Natural killer cell (primary cell): ENCODE results near the gene GAL3ST3. TPM values are rescaled to one million over a fixed set of nuclear protein-coding genes. Genes with fewer than 3 reads are reported as not detected.

Experiments
- ATAC-seq, 3 donors: fragments of 150-1000 bp in 2 of 3; fragments of 200-7000 bp in 1 of 3; cut with Tn5 transposase; 1 replicate in 1 of 3; 2 replicates in 2 of 3; pipeline ENCODE4 v1.10.0; 2021; ENCODE audit warnings: mild to moderate bottlenecking in 2 of 3, moderate library complexity in 2 of 3
- DNase-seq, 2 donors: peaks; one replicate each; pipeline versions ENCODE4 v3.0.0 to v3.0.0-alpha.2; 2013 to 2021; ENCODE audit warnings: mixed read lengths in 1 of 2
- H3K27ac ChIP-seq: one replicate; pipeline ENCODE4 v1.5.1; 2013; ENCODE audit warnings: mild to moderate bottlenecking, low read length
- H3K27me3 ChIP-seq: one replicate; pipeline ENCODE4 v1.6.1; 2013; ENCODE audit warnings: low read length; ENCODE audit not compliant: control insufficient read depth, insufficient read depth
- H3K36me3 ChIP-seq: one replicate; pipeline ENCODE4 v1.6.1; 2013; ENCODE audit warnings: low read length; ENCODE audit not compliant: control insufficient read depth, insufficient read depth
- H3K4me1 ChIP-seq: one replicate; pipeline ENCODE4 v1.6.1; 2013; ENCODE audit warnings: low read length; ENCODE audit not compliant: control insufficient read depth, insufficient read depth
- H3K4me3 ChIP-seq: one replicate; pipeline ENCODE4 v1.5.1; 2013; ENCODE audit warnings: low read length
- H3K9me3 ChIP-seq: one replicate; pipeline ENCODE4 v1.6.1; 2013; ENCODE audit warnings: low read length; ENCODE audit not compliant: control insufficient read depth, insufficient read depth
- H3K27ac Mint-ChIP-seq, 2 donors: one replicate each; pipeline ENCODE4 v1.8.0; 2022; ENCODE audit warnings: mild to moderate bottlenecking in 2 of 2, mixed read lengths in 2 of 2, moderate library complexity in 1 of 2
- H3K27me3 Mint-ChIP-seq, 2 donors: one replicate each; pipeline ENCODE4 v1.8.0; 2022; ENCODE audit warnings: low read depth in 2 of 2, mixed read lengths in 2 of 2
- H3K36me3 Mint-ChIP-seq: one replicate; pipeline ENCODE4 v1.8.0; 2022; ENCODE audit warnings: mixed read lengths
- H3K4me1 Mint-ChIP-seq, 2 donors: one replicate each; pipeline ENCODE4 v1.8.0; 2022; ENCODE audit warnings: mixed read lengths in 2 of 2
- H3K4me3 Mint-ChIP-seq: one replicate; pipeline ENCODE4 v1.8.0; 2022; ENCODE audit warnings: mild to moderate bottlenecking, moderate library complexity, mixed read lengths
- H3K9me3 Mint-ChIP-seq, 2 donors: one replicate each; pipeline ENCODE4 v1.8.0; 2022; ENCODE audit warnings: mixed read lengths in 2 of 2
- CTCF ChIP-seq: fragments of 200-600 bp; IDR thresholded peaks from one replicate; pipeline ENCODE4 v1.8.0; 2022; ENCODE audit warnings: antibody characterized with exemption
- WGBS: methylation state at CpG from one replicate; pipeline ENCODE4 v1.1.7; 2013; ENCODE audit warnings: missing lambda C conversion rate; ENCODE audit not compliant: insufficient coverage; 5-methylcytosine and 5-hydroxymethylcytosine counted together
- intact Hi-C: fragments of 100-400 bp; cut with micrococcal nuclease; formaldehyde crosslinking; loops from one replicate; pipeline ENCODE4 v1.14.2; 2022
- total RNA-seq, 4 donors: library from RNA; stranded (reverse); fragments of 120-200 nt in 1 of 4; gene quantifications; one replicate each; pipeline versions ENCODE4 v1.2.3 to v1.2.4, GENCODE V29; 2013 to 2022

GAL3ST3 gene
- total RNA-seq, 3 donors from 2014 or later (not counting 1 experiment from before 2014, with no cell fraction given), result not detected

- Histone ChIP-seq H3K4me1 (peaks cover 6% of the 10 kb centered on the region), H3K9me3 (no peaks in the 10 kb centered on the region), H3K4me3 (no peak overlapping the region), H3K36me3 (peaks cover 11% of the 10 kb centered on the region), H3K27me3 (peaks cover 18% of the 10 kb centered on the region), H3K27ac (no peak overlapping the region)
- WGBS, result 73% methylated on average over 10 of the region's 10 CpGs
- Mint-ChIP-seq H3K27ac (no peak overlapping the region), H3K27me3 (peaks cover 4 to 7% of the 10 kb centered on the region in 2 donors), H3K9me3 (no peaks in the 10 kb centered on the region), H3K4me3 (no peak overlapping the region), H3K4me1 (peaks cover 0 to 4% of the 10 kb centered on the region in 2 donors), H3K36me3 (no peaks in the 10 kb centered on the region)
- intact Hi-C loops, result no loop called here
- no peak for TF ChIP-seq CTCF
- DNase-seq, result no peak
- no peak for ATAC-seq
These were observed 40.4 kb downstream of the GAL3ST3 start for GRCh38 chr11:66008468-66009101.

- intact Hi-C loops, result no loop called here
- WGBS, result 94% methylated on average over 2 of the region's 2 CpGs
These were observed 40.9 kb downstream of the GAL3ST3 start for GRCh38 chr11:66008095-66008467.

GRCh38 chr11:66007201-66007634 lies 41.7 kb downstream of the GAL3ST3 start:
- H3K9me3 Mint-ChIP-seq, result no peaks in the 10 kb centered on the region
- H3K27ac ChIP-seq, result no peak overlapping the region
- peaks cover 4 to 7% of the 10 kb centered on the region in 2 donors for H3K27me3 Mint-ChIP-seq
- intact Hi-C loops, result no loop called here
- H3K4me3 ChIP-seq, result no peak overlapping the region
- H3K27ac Mint-ChIP-seq, result no peak overlapping the region
- H3K9me3 ChIP-seq, result no peaks in the 10 kb centered on the region
- peaks cover 7 to 16% of the 10 kb centered on the region in 2 donors for H3K4me1 Mint-ChIP-seq
- TF ChIP-seq CTCF, result no peak
- H3K36me3 ChIP-seq, result peaks cover 13% of the 10 kb centered on the region
- peaks cover 10% of the 10 kb centered on the region for H3K27me3 ChIP-seq
- 77% methylated on average over 5 of the region's 5 CpGs for WGBS
- H3K4me1 ChIP-seq, result peaks cover 13% of the 10 kb centered on the region
- ATAC-seq (no peak), DNase-seq (no peak)
- no peak overlapping the region for H3K4me3 Mint-ChIP-seq
- no peaks in the 10 kb centered on the region for H3K36me3 Mint-ChIP-seq

More at GRCh38 chr11:66008095-66008467, 40.9 kb downstream of the GAL3ST3 start:
- Mint-ChIP-seq H3K27ac (no peak overlapping the region), H3K4me1 (peaks cover 2 to 9% of the 10 kb centered on the region in 2 donors), H3K9me3 (no peaks in the 10 kb centered on the region), H3K27me3 (peaks cover 4 to 7% of the 10 kb centered on the region in 2 donors), H3K36me3 (no peaks in the 10 kb centered on the region), H3K4me3 (no peak overlapping the region)
- Histone ChIP-seq H3K27me3 (peaks cover 17% of the 10 kb centered on the region), H3K27ac (no peak overlapping the region), H3K36me3 (peaks cover 13% of the 10 kb centered on the region), H3K9me3 (no peaks in the 10 kb centered on the region), H3K4me3 (no peak overlapping the region), H3K4me1 (peaks cover 11% of the 10 kb centered on the region)
- no peak for DNase-seq
- no peak for TF ChIP-seq CTCF
- no peak for ATAC-seq

- no peak overlapping the region for H3K4me3 Mint-ChIP-seq
- intact Hi-C loops, result no loop called here
- 93% methylated on average over 4 of the region's 4 CpGs for WGBS
- peaks cover 4 to 7% of the 10 kb centered on the region in 2 donors for H3K27me3 Mint-ChIP-seq
- H3K36me3 Mint-ChIP-seq, result no peaks in the 10 kb centered on the region
- TF ChIP-seq CTCF, result no peak
- Histone ChIP-seq H3K4me3 (no peak overlapping the region), H3K27ac (no peak overlapping the region), H3K4me1 (peaks cover 10% of the 10 kb centered on the region), H3K27me3 (peaks cover 9% of the 10 kb centered on the region), H3K9me3 (no peaks in the 10 kb centered on the region), H3K36me3 (peaks cover 13% of the 10 kb centered on the region)
- ATAC-seq (no peak), DNase-seq (no peak)
- H3K4me1 Mint-ChIP-seq, result peaks cover 11 to 20% of the 10 kb centered on the region in 2 donors
- H3K27ac Mint-ChIP-seq, result no peak overlapping the region
- no peaks in the 10 kb centered on the region for H3K9me3 Mint-ChIP-seq
These were observed 42.1 kb downstream of the GAL3ST3 start for GRCh38 chr11:66006891-66007176.
